Umbilical cord (tissue), 2 donors: Measurements from ENCODE around the gene SHC2. TPM values are rescaled to one million over a fixed set of nuclear protein-coding genes. Genes with fewer than 3 reads are reported as not detected.
"Not testable (repeated sequence)": the region's sequence is repeated elsewhere in the genome, so short reads cannot be mapped to it uniquely, and the experiment has no call there.

ENCODE experiments used
- DNase-seq: peaks from one replicate; pipeline ENCODE4 v3.0.0-alpha.2; 2015; ENCODE audit warnings: low spot score
- total RNA-seq: library from RNA; depleted of rRNA; stranded (reverse); fragments of >200 nt; gene quantifications from one replicate; pipeline ENCODE4 v1.2.3, GENCODE V29; 2014; ENCODE audit warnings: low replicate concordance; ENCODE audit not compliant: insufficient read depth

SHC2 gene
- total RNA-seq, 1 donor from 2014 or later = 11.1 TPM

GRCh38 chr19:390386-391206 lies 70.2 kb downstream of the SHC2 start:
- no peak for DNase-seq

- DNase-seq = no peak
Observed at GRCh38 chr19:389935-390289, 70.9 kb downstream of the SHC2 start.

- DNase-seq = no peak
Observed at GRCh38 chr19:389255-389934, 71.4 kb downstream of the SHC2 start.

- no peak for DNase-seq
Observed at GRCh38 chr19:388691-389090, 72.1 kb downstream of the SHC2 start.

- DNase-seq = no peak
Observed at GRCh38 chr19:387777-388176, 73.1 kb downstream of the SHC2 start.

DNA sequence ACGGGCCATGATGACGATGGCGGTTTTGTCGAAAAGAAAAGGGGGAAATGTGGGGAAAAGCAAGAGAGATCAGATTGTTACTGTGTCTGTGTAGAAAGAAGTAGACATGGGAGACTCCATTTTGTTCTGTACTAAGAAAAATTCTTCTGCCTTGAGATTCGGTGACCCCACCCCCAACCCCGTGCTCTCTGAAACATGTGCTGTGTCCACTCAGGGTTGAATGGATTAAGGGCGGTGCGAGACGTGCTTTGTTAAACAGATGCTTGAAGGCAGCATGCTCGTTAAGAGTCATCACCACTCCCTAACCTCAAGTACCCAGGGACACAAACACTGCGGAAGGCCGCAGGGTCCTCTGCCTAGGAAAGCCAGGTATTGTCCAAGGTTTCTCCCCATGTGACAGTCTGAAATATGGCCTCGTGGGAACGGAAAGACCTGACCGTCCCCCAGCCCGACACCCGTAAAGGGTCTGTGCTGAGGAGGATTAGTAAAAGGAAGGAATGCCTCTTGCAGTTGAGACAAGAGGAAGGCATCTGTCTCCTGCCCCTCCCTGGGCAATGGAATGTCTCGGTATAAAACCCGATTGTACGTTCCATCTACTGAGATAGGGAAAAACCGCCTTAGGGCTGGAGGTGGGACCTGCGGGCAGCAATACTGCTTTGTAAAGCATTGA lies 74.1 kb downstream of the SHC2 start:
- not testable (repeated sequence) for DNase-seq

- DNase-seq = not testable (repeated sequence)
Observed at GRCh38 chr19:386189-386588, 74.6 kb downstream of the SHC2 start.

GRCh38 chr19:384799-385169 lies 76.0 kb downstream of the SHC2 start:
- DNase-seq = no peak

- DNase-seq = no peak
Observed at GRCh38 chr19:383922-384798, 76.7 kb downstream of the SHC2 start.

GRCh38 chr19:383040-383439 lies 77.8 kb downstream of the SHC2 start:
- DNase-seq = no peak

DNA sequence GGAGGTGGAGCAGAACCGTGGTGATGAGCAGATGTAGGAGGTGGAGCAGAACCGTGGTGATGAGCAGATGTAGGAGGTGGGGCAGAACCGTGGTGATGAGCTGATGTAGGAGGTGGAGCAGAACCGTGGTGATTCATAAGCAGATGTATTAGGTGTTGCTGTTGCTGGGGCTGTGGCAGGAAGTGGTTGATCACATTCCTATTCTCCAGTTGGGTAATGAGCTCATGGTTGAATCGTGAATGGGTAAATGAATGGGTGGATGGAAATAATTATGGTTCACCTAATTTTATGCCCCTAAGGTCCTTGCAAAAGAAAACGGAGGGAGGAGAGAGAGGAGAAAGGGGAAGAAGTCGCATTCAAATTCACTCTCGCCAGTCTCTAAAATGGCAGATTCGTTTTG lies 78.3 kb downstream of the SHC2 start:
- DNase-seq = not testable (repeated sequence)

DNA sequence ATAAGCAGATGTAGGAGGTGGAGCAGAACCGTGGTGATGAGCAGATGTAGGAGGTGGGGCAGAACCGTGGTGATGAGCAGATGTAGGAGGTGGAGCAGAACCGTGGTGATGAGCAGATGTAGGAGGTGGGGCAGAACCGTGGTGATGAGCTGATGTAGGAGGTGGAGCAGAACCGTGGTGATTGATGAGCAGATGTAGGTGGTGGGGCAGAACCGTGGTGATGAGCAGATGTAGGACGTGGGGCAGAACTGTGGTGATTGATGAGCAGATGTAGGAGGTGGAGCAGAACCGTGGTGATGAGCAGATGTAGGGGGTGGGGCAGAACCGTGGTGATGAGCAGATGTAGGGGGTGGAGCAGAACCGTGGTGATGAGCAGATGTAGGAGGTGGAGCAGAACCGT lies 78.9 kb downstream of the SHC2 start:
- DNase-seq = not testable (repeated sequence)

DNA sequence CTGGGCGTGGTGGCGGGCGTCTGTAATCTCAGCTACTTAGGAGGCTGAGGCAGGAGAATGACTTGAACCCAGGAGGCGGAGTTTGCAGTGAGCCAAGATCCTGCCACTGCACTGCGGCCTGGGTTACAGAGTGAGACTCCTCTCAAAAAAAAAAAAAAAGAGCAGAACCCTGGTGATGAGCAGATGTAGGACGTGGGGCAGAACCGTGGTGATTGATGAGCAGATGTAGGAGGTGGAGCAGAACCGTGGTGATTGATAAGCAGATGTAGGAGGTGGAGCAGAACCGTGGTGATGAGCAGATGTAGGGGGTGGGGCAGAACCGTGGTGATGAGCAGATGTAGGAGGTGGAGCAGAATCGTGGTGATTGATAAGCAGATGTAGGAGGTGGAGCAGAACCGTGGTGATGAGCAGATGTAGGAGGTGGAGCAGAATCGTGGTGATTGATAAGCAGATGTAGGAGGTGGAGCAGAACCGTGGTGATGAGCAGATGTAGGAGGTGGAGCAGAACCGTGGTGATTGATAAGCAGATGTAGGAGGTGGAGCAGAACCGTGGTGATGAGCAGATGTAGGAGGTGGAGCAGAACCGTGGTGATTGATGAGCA lies 80.1 kb downstream of the SHC2 start:
- DNase-seq = not testable (repeated sequence)

DNA sequence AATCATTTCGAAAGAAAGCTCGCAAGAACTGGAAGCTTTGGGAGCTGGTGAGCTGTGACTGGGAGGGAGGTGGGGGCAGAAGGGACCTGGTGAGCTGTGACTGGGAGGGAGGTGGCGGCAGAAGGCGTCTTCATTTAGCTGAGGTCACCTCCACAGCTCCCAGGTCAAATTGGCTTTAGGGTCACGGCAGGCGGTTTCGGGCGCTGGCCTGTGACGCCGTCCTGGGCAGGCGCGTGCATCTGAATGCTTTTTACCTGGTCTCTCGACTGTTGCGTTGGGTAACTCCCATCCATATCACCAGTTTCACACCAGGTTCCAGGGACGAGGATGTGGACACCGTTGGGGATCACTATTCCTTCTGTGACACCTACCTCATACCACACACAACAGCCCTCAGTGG lies 81.0 kb downstream of the SHC2 start:
- DNase-seq = no peak

DNA sequence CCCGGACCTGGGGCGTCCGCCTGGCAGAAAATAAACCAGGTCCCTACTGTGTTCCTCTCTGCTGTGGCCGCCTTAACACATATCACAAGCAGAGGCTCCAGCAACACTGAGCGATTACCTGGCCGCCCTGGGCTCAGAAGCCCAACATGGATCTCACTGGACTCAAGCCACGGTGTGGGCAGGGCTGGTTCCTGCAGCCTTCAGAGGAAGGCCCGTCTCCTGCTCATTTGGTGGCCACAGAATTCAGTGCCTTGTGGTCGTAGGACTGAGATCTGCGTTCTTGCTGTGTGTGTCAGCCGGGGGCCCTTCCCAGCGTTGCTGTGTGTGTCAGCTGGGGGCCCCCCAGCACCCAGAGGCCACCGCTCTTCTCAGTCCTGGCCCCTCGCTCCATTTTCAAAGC lies 82.1 kb downstream of the SHC2 start:
- no peak for DNase-seq

DNA sequence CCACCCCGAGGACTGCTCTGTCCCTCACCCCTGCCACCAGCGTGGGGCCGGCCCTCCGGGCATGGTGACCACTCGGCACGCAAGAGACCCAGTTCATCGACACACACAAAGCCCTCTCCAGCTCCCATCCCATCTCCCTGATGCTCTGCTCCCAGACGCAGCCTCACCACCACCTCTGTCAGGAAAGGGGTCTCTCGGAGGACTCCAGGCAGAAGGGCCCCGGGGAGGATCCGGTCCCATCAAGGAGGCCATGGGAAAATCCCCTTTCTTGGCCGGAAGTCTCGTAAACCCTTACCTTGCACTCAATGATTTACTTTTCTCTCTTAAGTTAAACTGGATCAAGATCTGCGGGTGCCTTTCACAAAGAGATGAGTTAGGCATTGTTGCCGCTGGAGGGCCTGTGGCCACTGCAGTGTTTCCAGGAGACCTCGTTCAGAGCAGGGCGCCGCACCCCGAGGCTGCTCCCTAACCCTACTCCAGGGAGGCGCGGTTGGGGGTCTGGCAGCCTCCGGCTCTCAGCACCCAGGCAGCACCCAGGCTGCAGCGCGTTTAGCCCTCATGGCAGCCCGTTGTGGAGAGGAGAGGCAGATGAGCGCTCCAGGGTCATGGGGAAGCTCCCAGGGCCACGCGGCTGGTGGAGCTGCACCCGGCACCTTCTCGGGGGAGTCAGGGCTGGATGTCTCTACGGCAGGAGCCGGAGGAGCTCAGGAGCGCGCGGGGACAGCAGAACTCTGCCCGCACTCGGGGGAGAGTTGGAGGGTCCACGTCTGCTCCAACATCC lies 82.8 kb downstream of the SHC2 start:
- no peak for DNase-seq

- no peak for DNase-seq
Observed at GRCh38 chr19:376111-376470, 84.7 kb downstream of the SHC2 start.

GRCh38 chr19:375395-376110 lies 85.3 kb downstream of the SHC2 start:
- DNase-seq = no peak

GRCh38 chr19:374886-375235 lies 86.0 kb downstream of the SHC2 start:
- no peak for DNase-seq
